NCI-H1092 treated with DMSO at 0.1 percent for 48 hours (cell line): ENCODE results near the gene HSFX3.
"Not testable (repeated sequence)": the region's sequence is repeated elsewhere in the genome, so short reads cannot be mapped to it uniquely, and the experiment has no call there.

Experiments
- DNase-seq: peaks from one replicate; lab custom pipeline; 2025; lab: John Stamatoyannopoulos, UW

Gene HSFX3

DNA sequence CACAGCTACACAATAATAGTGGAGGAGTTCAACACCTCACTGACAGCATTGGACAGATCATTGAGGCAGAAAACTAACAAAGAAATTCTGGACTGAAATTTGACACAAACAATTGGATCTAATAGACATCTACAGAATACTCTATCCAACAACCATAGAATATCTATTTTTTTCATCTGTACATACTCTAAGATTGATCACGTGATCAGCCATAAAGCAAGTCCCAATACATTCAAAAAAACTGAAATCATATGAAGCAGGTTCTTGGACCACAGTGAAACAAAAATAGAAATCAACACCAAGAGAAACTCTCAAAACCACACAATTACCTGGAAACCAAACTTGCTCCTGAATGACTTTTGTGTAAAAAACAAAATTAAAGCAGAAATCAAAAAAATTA lies 32.4 kb downstream of the HSFX3 start:
- DNase-seq: no peak

DNA sequence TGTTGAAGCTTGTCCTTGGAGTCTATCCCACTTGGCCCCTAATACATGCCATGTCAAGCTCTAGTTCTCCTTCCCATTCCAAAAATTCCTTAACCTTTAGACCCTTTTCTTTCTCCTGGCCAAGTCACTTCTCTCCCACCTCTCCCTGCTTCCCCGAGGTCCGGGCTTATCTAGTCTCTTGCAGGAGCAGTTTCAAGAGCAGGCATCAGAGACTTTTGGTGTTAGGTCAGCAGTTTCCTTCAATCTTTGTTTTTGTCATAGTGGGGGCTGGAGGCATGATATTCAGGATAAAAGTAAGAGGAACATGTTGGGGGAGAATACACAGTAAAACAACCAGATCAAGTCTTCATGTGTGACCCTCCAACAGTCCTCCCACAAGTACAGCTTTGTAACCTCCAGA lies 33.1 kb downstream of the HSFX3 start:
- no peak for DNase-seq

DNA sequence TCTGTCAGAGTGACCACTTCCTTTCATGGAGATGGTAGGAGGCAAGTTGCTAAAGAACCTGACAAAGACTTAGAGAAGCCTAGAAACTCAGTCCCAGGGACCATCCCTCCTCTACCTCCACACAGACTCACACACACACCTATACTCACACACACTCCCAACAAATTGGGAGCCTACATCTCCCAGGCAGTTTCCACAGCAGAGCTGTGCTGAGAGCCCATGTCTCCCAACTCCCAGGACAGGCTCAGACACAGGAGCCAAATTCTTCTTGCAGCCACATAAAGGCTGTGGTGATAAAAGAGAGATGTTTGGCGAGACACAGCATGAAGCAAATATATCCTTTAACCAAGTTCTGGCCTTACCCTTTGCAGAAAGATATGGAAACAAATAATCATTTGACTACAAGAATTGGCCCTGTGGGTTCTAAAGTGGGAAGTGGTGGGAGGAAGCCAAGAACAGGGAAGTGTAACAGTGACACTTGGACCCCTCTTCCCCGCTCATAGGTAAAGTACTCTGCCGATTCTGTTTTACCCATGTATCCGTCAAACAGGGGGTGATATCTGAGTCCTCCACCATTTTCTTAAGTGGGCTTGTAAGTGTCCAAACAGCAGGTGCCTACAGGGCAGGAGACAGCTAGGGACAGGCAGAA lies 33.6 kb downstream of the HSFX3 start:
- DNase-seq: no peak

DNA sequence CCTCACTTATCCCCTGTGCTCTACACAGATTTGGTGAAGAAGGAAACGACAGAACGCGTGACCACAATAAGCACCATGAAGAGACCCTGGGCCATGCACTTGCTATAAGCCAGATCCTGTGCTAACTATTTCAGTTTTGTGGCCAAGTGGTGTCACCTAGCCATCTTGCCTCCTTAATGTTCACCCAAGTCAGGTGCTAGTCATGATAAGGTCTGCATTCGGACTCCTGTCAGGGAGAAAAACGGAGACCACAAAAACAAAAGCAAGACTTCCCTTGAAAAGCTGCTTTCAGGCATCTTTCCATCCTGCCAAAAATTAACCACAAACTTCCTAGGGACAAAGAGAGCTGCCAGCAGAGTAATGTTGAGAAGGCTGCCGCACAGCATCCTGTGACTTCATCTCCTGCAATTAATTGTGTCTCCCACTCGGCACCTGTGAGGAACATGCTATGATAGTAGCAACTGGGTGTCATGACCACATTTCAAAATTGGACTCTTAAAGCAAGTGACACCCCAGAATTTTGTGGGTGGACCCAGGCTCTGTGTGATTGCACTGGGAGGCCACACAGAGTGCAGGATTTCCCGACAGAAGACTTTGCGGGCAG lies 35.8 kb downstream of the HSFX3 start:
- DNase-seq: no peak

DNA sequence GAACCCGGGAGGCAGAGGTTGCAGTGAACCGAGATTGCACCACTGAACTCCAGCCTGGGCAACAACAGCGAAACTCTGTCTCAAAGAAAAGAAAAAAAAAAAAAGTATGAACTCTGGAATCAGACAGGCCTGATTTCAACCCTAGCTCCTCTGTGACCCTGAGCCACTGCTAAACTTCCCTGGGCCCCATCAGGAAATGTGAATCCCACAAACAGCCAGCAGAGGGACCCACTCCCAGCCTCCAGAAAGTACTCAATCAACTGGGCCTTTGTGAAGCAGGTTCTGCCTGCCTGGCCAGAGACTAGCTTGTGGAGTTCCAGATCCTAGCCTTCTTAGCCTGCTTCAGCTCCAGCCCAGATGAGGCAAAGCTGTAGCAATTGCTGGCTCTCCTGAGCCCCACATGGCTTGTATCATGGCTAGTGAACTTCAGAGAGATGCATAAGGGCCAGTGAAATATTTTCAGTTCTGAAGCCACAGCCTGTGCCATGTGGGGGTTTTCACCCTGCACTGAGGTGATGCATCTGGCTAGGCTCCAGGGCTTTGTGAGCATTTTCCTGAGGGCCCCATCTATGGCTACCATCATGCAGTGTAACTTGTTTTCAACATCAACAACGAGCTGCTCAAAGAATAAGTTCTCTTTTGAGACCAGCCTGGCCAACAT lies 37.4 kb downstream of the HSFX3 start:
- DNase-seq: peak; percentile 35

DNA sequence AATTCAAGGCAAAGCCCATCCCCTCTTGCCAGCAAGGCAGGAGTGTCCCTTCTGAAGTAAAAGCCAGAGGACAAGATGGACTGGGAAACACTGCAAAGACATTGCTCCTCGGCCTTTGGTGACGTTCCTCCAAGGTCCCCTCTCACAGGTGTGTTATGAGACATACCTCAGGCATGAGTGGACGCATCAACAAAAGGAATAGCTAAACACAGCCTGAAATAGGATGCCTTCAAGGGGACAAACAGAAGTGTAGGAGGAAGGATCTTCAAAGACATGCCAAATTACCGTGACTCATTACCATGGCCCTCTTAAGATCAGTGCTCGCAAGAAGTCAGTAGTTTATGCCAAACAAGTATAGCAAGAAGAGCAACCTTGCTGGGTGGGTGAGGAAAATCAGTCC lies 38.6 kb downstream of the HSFX3 start:
- DNase-seq: no peak

DNA sequence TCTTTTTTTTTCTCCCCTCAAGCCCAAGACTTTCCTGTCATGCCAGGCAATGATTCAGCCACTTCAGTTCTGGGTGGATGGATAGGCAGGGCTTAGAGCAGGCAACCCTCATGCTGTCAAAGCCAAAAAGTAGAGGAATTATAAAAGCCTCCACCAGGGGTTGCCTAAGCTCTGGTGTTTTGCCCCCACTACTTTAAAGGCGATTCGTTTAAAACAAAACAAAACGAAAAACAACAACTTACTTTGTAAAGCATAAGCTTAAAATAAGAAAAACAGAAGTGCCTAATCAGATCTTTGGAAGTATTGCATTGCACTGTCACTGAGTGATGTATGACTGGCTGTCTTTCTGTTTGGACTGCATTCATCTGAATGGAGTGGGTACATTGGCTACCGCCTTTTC lies 39.3 kb downstream of the HSFX3 start:
- DNase-seq: no peak

DNA sequence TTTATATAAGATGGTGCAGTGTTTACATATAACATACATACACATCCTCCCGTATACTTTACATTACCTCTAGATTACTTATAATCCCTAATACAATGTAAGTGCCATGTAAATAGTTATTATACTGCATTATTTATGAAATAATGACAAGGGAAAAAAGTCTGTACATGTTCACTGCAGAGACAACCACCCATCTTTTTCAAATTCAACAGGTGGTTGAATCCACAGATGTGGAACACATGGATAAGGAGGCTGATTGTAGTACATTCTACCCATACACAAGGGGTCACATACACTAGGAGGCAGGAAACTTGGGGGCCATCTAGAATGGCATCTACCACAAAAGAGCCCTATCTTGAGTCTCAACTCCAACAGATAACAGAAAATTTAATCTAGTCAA lies 41.3 kb downstream of the HSFX3 start:
- DNase-seq: no peak

DNA sequence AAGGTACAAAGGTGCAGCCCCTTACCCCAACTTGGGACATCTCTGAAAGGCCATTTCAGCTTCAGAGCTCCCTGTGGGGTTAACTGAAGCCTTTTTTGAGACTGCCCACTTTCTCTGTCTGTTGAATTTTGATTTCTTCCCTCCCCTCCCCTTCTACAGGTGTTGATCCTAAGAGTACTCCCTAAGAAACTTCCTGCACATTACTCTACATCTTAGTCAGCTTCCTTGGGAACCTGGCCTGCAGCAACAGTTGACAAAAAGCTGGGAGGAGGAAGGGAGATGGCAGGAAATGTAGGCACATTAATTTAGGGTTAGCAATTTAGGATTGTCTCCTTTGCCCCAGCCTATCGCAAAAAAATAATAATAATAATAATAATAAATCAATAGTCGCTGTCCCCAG lies 43.4 kb downstream of the HSFX3 start:
- DNase-seq: no peak

DNA sequence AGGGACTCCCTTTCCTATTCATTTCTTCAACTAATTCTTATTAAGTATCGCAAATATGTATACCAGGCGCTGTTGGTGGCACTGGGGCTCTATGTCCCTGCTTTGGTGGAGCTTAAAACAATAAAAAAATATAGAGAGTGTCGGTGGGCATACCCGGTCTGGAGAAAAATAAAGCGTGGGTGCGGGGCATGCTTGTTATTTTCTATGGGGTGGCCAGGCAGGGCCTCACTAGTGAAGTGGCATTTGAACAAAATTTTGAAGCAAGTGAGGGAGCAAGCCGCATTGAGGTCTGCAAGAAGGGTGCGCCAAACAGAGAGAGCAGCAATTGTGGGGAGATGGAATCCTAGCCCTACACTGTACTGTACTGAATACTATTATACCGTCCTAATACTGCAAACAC lies 44.1 kb downstream of the HSFX3 start:
- no peak for DNase-seq

DNA sequence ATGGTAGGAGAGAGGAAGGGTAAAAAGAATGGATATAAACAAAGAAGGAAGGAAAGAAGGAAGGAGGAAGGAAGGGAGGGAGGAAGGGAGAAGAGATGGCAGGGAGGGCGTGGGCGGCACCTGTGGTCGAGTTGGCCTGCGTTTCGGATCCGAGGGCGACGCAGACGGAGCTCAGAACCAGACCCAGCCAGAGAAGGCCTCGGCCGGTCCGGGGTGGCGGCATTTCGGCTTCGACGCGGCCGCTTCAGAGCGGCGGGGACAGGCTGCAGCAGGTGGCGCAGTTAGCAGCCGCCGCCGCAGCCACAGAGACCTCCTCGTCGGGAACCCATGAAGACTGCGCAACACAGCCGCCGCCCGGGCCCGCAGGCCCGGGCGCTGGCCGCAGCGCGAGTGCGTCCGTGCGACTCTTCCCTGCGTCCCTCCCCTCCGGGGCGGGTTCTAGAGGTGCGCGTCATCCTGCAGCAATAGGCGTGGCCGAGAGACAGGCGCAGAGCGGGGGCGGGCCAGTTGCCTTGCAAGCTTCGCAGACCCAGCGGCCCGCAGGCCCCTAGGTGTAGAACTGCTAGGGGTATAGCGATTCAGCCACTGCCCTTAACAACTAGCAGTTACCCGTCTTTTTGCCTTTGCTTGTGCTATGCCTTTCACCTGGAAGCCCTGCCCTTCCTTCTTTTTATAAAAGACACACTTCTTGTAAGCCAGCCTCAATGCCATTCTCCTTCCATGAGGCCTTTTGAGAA lies 44.6 kb downstream of the HSFX3 start, which contains the start of gene IDS:
Gene IDS (minus strand): TSS at position 392 of the 737 bp plus-strand sequence. CDS start 169 bp downstream, at position 223.
- peak; percentile 90 for DNase-seq

DNA sequence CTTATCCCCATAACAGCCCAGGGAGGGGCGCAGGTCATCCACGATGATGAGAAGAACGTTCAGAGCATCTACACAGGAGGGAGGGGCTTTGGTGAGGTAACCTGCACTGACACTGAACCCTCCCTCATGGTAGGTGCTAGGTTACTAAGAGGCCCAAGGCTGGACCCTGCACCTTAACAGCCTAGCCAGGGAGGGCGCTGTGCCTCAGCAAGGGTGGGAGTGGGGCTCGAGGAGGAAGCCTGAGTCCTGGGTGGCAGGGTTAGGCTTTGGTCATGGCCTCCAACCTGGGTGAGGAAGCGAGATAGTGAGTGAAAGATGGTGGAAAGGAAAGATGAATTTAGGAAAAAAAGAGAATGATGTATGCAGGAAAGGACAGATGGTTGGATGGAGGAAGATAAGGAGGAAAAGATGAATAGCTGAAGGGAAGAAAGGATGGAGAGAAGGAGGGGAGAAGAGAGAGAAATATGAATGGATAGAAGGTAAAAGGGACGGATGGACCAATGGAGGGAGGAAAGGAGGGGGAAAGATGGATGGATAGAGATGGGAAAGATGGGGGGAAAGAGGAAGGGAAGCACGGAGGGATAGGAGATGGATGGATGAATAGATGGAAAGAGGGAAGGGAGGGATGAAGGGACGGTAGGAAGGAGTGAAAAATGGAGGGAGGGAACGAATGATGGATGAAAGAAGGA lies 45.4 kb downstream of the HSFX3 start:
- DNase-seq: no peak

DNA sequence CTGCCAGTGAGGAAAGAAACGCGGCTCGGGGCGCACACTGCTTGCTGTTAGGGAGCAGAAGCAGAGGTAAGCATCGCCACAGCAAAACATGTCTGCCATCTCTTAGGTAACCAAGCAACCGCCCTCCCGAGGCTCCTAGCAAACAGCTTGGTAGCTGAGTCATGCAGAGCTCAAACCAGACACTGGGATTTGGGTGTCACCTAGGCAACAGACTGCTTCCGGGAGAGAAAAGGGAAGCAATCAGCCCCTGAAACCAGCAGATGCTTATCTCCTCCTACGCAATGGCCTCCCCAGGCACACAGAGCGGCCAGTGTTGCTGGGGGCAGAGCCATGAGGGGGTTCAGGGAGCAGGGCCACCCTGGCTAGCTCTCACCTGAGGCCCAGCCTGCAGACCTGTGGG lies 46.3 kb downstream of the HSFX3 start:
- not testable (repeated sequence) for DNase-seq

DNA sequence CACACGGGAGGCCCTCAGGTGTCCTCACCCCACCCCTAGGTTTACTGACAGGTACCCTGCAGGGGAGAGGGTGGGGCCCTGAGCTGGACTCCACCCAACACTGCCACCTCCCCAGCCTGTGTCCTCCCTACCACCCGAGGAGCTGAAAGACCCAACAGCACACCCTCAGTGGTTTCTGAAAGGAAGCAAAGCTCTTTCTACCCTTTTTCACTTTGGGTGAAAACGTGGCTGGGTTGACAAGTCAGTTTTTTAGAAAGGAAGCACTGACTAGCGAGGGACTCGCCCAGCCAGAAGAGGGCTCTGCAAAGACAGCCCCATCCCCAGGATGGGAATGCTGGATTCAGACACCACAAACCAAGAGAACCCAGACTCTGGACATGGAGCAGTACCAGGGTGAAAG lies 46.8 kb downstream of the HSFX3 start:
- DNase-seq: not testable (repeated sequence)

DNA sequence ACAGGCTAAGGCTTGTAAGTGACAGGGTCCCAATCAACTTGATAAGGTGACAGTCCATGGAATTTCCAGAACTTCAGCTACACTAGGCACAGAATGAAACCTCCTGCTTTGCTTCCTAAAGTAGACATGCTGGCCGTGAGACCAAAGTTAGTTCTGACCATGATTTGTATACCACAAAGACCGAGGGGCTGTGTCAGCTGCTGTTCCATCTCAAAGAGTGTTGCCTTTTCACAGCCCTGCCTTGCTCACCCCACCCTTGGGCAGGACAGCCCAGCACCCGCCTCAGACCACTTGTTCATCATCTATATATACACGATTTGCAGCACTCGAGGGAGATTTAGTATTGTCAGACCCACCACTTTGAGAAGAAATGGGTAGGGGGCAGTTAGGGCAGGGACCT lies 50.0 kb downstream of the HSFX3 start:
- DNase-seq: no peak

DNA sequence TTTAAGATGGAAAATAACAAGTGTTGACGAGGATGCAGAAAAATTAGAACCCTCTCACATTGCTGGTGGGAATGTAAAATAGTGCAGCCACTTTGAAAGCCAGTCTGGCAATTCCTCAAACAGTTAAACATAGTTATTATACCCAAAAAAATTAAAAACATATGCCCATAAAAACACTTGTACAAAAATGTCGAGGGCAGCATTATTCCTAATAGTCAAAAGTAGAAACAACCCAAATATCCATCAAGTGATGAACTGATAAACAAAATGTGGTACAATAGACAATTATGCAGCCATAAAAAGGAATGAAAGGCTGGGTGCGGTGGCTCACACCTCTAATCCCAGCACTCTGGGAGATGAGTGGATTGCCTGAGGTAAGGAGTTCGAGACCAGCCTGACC lies 51.0 kb downstream of the HSFX3 start:
- DNase-seq: no peak
